LNCaP clone FGC (cell line): ENCODE data around the gene FRMPD4.

Source experiments
- DNase-seq: peaks from one replicate; pipeline ENCODE4 v3.0.0-alpha.2; 2011; ENCODE audit warnings: low read depth
- H3K4me3 ChIP-seq: 2 replicates; pipeline ENCODE4 v1.5.1; 2011; ENCODE audit warnings: mild to moderate bottlenecking, low read depth, low read length, control low read depth
- CTCF ChIP-seq: IDR thresholded peaks from 2 replicates; pipeline ENCODE4 v1.5.1; 2012; ENCODE audit warnings: mild to moderate bottlenecking; ENCODE audit not compliant: control insufficient read depth, insufficient read depth; ENCODE audit errors: extremely low read depth

Gene FRMPD4

GRCh38 chrX:12322031-12322430 lies 183.8 kb downstream of the FRMPD4 start:
- DNase-seq, result no peak
- H3K4me3 ChIP-seq, result no peak overlapping the region
- TF ChIP-seq CTCF, result no peak

GRCh38 chrX:12325171-12325570 lies 186.9 kb downstream of the FRMPD4 start:
- H3K4me3 ChIP-seq, result no peak overlapping the region
- no peak for DNase-seq
- TF ChIP-seq CTCF, result no peak

- TF ChIP-seq CTCF, result no peak
- no peak for DNase-seq
- no peak overlapping the region for H3K4me3 ChIP-seq
These were observed 189.6 kb downstream of the FRMPD4 start for GRCh38 chrX:12327836-12328235.

DNA sequence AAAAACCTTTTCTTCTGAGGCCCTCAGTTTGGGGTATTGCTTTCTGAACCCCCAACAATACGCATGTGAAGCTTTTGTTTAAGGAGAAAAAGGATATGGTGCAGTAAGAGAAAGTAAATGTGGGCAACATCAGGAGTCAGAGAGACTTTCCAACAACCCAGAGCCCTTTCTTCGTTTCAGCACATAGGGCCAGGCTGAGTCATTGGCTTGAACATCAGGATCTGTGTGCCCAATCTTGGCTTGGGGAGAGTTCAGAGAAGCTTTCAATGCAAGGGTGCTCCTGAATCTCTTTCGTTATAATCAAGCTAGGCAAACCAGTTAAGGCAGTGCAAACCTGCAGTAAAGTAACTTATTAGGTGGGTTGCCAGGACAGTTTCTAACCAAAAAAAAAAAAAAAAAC lies 191.2 kb downstream of the FRMPD4 start:
- no peak overlapping the region for H3K4me3 ChIP-seq
- TF ChIP-seq CTCF, result no peak
- no peak for DNase-seq

- DNase-seq, result no peak
- TF ChIP-seq CTCF, result no peak
- H3K4me3 ChIP-seq, result no peak overlapping the region
These were observed 192.6 kb downstream of the FRMPD4 start for GRCh38 chrX:12330841-12331240.

DNA sequence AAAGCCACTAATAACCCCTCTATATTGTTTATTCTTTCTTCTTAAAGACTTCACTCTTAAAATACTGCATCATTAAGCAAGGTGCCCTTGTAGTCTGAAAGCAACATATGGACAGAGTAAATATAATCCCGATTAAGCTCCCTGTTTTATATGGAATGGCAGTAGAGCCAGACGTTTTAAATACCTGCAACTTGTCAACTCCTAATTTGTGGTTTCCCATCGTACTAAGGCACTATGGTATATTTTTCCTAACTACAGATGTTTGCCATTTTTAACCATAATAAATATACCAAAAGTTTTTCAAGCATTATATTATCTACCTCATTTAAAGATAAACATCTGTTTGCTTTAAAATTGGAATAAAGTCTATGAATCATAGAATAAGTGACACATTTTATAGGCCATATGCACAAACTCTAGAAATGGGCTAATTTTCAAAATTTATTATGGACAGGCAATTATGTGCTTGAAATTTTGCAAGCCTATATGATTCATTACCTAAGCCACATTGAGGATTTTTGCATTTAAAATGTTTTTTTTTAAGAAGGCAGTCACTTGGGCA lies 194.6 kb downstream of the FRMPD4 start:
- H3K4me3 ChIP-seq, result no peak overlapping the region
- no peak for TF ChIP-seq CTCF
- DNase-seq, result no peak

GRCh38 chrX:12339921-12340320 lies 201.6 kb downstream of the FRMPD4 start:
- H3K4me3 ChIP-seq, result no peak overlapping the region
- TF ChIP-seq CTCF, result no peak
- no peak for DNase-seq
